T-helper 1 cell treated with Interleukin-12 subunit alpha and Interleukin-12 subunit beta and Interleukin-4 antibody, amounts not matched to agents 30 ng/mL and 1 ng/mL, for 36 hours (primary cell): Measurements from ENCODE around the gene CFAP61. TPM values are rescaled to one million over a fixed set of nuclear protein-coding genes. Genes with fewer than 3 reads are reported as not detected.
"Not testable (repeated sequence)": the region's sequence is repeated elsewhere in the genome, so short reads cannot be mapped to it uniquely, and the experiment has no call there.

Source experiments
- intact Hi-C: fragments of 100-400 bp; cut with micrococcal nuclease; formaldehyde crosslinking; loops from one replicate; pipeline ENCODE4 v1.15.1; 2024
- total RNA-seq: library from RNA; stranded (reverse); gene quantifications from 2 replicates; pipeline ENCODE4 v1.2.3, GENCODE V29; 2022

CFAP61 gene
- total RNA-seq, 1 donor from 2014 or later = not detected

- intact Hi-C loops = no loop called here
Observed at GRCh38 chr20:20317621-20318364, 265.5 kb downstream of the CFAP61 start.

DNA sequence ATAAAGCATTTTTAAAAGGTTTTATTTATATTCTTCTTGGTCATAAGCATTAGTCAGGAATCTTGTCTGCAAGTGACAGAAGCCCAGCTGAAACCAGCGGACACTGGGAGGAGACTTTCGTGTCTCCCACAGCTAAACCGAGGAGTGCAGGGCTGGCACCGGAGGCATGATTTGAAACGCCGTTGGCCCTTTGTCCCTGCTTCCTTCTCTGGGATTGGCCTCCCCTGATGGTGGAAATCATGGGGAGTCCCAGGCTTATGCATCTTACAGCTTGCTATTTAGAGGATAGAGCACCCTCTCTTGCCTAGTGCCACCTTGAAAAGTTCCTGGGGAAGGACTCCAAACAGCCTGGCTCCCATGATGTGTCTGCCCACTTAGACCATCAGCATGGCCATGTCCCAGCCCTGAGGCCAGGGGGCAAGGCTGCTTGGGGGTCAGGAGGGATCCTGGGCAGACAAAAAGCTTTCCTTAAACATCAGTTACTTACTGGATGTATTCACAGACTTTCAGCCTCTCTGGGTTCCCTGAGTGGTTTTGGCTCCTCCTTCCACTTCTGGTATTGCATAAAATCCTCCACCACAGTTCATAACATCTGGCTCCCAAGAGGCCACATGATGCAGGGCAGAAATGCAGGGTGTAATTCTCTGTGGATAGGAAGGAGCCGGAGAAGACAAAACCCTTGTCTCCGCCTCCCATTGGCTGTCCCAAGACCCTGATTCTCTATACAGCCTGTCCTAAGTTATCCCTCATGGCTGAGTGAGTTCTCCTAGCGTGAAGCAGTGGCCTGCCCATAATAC is 266.2 kb downstream of the CFAP61 start:
- intact Hi-C loops = no loop called here

- intact Hi-C loops = no loop called here
Observed at GRCh38 chr20:20321134-20321533, 268.8 kb downstream of the CFAP61 start.

GRCh38 chr20:20321917-20322316 is 269.6 kb downstream of the CFAP61 start:
- intact Hi-C loops = no loop called here

DNA sequence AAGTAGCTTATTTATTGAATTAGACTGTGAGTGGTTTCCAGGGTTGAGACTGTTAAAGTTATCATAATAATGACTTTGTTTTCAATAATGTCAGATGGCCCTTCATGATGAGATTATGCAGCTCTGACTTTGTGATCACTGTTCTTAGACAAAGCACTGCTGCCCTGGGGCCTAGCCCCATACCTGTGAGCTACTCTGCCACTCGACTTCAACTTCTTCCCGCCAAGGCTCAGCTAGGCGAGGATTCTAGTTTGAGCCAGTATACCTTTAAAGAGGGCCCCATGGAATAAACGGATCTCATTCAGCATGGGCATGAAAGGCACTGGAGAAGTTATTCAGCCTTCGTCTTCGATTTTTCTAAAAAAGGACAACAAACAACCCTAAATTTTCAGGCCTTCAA is 270.6 kb downstream of the CFAP61 start:
- intact Hi-C loops = no loop called here

DNA sequence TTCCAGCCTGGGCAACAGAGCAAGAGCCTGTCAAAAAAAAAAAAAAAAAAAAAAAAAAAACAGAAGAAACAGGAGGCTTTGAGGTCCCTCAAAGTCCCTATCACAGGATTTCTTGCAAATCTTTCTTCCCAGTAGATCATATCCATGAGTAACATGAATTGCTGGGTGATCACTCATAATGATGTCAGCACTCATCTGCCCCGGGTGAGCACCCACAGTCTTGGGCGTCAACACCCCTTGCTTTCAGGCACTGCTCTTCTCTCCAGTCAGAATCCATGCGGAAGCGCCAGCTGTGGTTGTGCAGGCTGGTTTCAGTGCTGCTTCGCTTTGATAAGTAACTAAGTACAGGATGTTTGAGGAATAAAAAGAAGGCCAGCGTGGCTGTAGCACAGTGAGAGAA is 275.4 kb downstream of the CFAP61 start:
- intact Hi-C loops = no loop called here

DNA sequence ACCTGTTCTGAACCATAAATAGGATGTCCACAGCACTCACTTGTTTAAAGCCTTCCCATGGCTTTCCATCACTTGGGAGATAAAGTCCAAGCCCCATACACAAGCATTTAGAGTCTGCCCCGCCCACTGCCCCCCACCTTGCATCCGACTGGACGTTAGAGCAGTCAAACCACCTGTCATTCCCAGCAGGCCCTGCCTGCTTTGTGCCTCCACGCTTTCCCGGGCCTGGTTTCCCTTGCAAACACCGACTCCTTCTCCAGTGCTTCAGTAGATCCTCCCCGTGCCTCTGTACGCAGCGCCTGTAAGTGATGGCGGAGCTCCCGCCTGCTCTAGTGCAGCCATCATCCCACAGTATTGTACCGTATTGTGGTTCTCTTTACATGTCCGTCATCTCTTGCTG is 277.2 kb downstream of the CFAP61 start:
- intact Hi-C loops = no loop called here

DNA sequence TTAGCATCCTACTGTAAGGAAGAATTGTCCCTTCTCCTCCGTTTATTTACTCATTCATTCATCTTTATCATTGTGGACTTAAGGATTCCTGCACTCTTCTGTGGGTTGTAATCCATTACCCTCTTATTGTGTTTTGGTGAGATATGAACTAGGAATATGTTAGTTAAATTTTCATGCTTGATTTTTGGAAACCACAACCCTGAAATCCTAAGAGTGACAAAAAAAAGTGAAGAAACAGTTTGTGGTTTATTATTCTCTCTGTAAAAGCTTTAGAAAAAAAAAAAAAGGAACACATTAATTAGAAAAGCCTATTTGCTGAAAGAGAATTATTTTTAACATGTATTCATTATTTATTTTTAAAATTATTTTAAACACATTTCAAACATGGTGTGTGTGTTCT is 278.8 kb downstream of the CFAP61 start:
- intact Hi-C loops = no loop called here

GRCh38 chr20:20331817-20332216 is 279.5 kb downstream of the CFAP61 start:
- intact Hi-C loops = no loop called here

DNA sequence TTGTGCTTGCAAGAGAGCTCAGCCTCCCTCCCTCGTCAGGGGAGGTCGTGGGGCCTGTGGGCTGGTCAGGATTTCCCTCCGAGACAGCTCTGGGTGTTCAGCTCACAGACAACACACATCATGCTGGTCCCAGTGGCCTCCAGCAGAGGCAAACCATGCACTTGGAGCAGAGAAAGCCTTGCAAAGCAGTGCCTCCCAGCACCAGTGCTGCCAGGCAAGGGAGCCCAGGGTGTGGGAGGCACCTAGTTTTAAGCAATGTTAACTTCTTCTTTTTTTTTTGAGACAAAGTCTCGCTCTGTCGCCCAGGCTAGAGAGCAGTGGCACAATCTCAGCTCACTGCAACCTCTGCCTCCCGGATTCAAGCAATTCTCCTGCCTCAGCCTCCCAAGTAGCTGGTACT is 281.5 kb downstream of the CFAP61 start:
- intact Hi-C loops = no loop called here

GRCh38 chr20:20334489-20334888 is 282.2 kb downstream of the CFAP61 start:
- intact Hi-C loops = no loop called here

GRCh38 chr20:20338133-20338730 is 285.9 kb downstream of the CFAP61 start:
- intact Hi-C loops = no loop called here

- intact Hi-C loops = no loop called here
Observed at GRCh38 chr20:20340443-20340842, 288.1 kb downstream of the CFAP61 start.

DNA sequence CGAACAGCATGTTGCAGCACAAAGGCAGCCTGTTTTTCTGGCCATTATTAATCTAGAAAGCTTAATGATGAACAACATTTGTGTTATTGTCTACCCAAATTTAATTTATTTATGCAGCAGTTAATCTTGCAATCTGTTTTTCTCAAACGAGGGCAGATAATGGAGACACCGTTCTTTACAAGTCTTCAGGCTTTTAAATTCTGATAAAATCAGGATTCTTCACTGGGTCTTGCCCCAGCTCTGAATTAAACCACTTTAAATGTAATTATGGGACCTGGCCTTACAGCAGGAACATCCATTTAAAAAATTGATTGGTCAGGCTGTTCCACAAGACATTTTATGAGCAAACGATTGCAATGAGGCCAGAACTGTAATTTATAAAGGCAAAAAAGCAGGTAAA is 289.0 kb downstream of the CFAP61 start:
- intact Hi-C loops = no loop called here

DNA sequence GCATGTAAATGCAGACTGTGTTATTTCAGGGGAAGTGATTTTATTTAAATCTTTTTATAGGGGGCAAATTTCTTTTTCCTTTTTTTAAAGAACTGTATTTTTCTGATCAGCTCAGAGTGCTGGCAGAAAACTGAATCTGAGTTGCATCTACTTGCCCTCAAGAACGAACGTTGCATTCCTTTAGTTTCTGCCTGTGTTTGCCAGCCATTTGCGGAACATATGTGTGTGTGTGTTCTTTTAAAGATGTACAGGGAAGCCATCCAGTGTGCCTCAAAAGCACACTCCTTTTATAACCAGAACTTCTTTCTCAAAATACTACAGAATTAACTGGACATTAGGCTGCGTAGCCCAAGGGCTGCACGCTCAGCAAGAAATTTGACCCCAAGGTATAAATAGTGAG is 289.7 kb downstream of the CFAP61 start:
- intact Hi-C loops = no loop called here

- intact Hi-C loops = no loop called here
Observed at GRCh38 chr20:20343932-20344331, 291.6 kb downstream of the CFAP61 start.

DNA sequence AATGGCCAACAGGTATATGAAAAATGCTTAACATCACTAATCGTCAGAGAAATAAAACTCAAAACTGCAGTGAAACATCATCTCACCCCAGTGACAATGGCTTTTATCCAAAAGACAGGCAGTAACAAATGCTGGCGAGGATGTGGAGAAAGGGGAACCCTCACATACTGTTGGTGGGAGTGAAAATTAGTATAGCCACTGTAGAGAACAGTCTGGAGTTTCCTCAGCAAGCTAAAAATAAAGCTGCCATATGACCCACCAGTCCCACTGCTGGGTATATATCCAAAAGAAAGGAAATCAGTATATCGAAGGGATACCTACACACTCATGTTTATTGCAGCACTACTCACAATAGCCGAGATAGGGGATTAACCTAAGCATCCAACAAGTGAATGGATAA is 292.1 kb downstream of the CFAP61 start:
- intact Hi-C loops = no loop called here

DNA sequence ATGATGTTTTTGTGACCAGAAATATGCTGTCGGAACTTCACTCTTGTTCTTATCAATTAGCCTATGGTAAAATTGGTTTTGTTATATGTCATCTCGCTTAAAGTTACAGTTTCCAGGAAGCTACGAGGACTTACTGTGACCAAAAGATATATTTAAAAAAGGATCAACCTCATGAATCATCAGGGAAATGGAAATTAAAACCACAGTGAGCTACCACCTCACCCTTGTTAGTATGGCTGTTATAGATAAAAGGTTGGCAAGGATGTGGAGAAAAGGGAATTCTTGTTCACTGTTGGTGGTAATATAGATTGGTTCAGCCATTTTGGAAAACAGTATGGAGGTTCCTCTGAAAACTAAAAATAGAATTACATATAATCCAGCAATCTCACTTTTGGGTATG is 301.2 kb downstream of the CFAP61 start:
- intact Hi-C loops = no loop called here

GRCh38 chr20:20355503-20355902 is 303.2 kb downstream of the CFAP61 start:
- intact Hi-C loops = not testable (repeated sequence)

- intact Hi-C loops = no loop called here
Observed at GRCh38 chr20:20358801-20359200, 306.5 kb downstream of the CFAP61 start.

DNA sequence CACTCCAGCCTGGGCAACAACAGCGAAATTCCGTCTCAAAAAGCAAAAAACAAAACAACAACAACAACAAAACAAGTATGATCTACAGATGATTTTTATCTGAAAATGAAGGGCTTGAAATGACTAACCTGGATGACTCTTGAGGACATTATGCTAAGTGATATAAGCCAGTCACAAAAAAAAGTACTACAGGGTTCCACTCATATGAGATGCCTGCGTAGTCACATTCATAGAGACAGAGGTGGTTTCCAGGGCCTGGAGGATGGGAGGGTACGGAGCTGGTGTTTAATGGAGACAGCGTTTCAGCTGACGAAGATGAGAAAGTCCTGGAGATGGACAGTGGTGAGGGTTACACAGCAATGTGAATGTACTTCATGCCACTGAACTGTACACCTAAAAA is 307.3 kb downstream of the CFAP61 start:
- intact Hi-C loops = loop anchor here (1.0 to 5.0 kb wide), 5 partner anchors 209 to 1343 kb away; no protein-coding TSS in a partner anchor

- intact Hi-C loops = loop anchor here (1.0 to 5.0 kb wide), 5 partner anchors 208 to 1342 kb away; no protein-coding TSS in a partner anchor
Observed at GRCh38 chr20:20360464-20360863, 308.1 kb downstream of the CFAP61 start.
